DND-41 (cell line): ENCODE data around the gene YEATS4.

Experiments used
- ATAC-seq: fragments of 200-7000 bp; cut with Tn5 transposase; 3 replicates; pipeline ENCODE4 v1.9.1; 2021; ENCODE audit warnings: low read depth; ENCODE audit not compliant: insufficient read depth
- DNase-seq: peaks from one replicate; pipeline ENCODE4 v3.0.0-alpha.2; 2020
- H2AFZ ChIP-seq: 2 replicates; pipeline ENCODE4 v1.6.0; 2012; ENCODE audit warnings: low read depth, low read length
- H3K27ac ChIP-seq: 2 replicates; pipeline ENCODE4 v1.5.1; 2012; ENCODE audit warnings: low read length, inconsistent platforms
- H3K27me3 ChIP-seq: fragments of 200-600 bp; sonication (generic); 2 replicates; pipeline ENCODE4 v1.6.0; 2012; ENCODE audit warnings: low read length, mild to moderate bottlenecking, inconsistent platforms; ENCODE audit not compliant: insufficient read depth, poor library complexity
- H3K36me3 ChIP-seq: 2 replicates; pipeline ENCODE4 v1.5.1; 2012; ENCODE audit warnings: low read length, inconsistent platforms; ENCODE audit not compliant: insufficient read depth
- H3K4me1 ChIP-seq: 2 replicates; pipeline ENCODE4 v1.5.1; 2012; ENCODE audit warnings: mild to moderate bottlenecking, low read length; ENCODE audit not compliant: insufficient read depth
- H3K4me2 ChIP-seq: 2 replicates; pipeline ENCODE4 v1.6.0; 2012; ENCODE audit warnings: mild to moderate bottlenecking, moderate library complexity, low read length, inconsistent platforms; ENCODE audit not compliant: insufficient read depth
- H3K4me3 ChIP-seq, 2 experiments: fragments of 200-600 bp in 1 of 2; shearing (Covaris generic) in 1 of 2; 2 replicates each; pipeline ENCODE4 v1.5.1; 2012 to 2016; ENCODE audit warnings: inconsistent platforms in 2 of 2, low read length in 2 of 2, mild to moderate bottlenecking in 2 of 2, low read depth in 1 of 2, moderate library complexity in 1 of 2
- H3K79me2 ChIP-seq: 2 replicates; pipeline ENCODE4 v1.6.0; 2012; ENCODE audit warnings: low read length, inconsistent platforms; ENCODE audit not compliant: insufficient read depth
- H3K9ac ChIP-seq: 2 replicates; pipeline ENCODE4 v1.6.0; 2012; ENCODE audit warnings: low read depth, mild to moderate bottlenecking, inconsistent platforms, low read length, moderate library complexity
- H3K9me3 ChIP-seq: 2 replicates; pipeline ENCODE4 v1.5.1; 2012; ENCODE audit warnings: low read length, moderate library complexity, mild to moderate bottlenecking, inconsistent platforms; ENCODE audit not compliant: insufficient read depth, severe bottlenecking
- H4K20me1 ChIP-seq: 2 replicates; pipeline ENCODE4 v1.6.0; 2012; ENCODE audit warnings: low read length; ENCODE audit not compliant: insufficient read depth
- EZH2 ChIP-seq: IDR thresholded peaks from 3 replicates; pipeline ENCODE4 v1.6.1; 2012; ENCODE audit warnings: borderline replicate concordance, low read depth, mild to moderate bottlenecking, moderate library complexity, low read length, inconsistent platforms; ENCODE audit not compliant: severe bottlenecking
- TF ChIP-seq, protein P1 (sequence below): IDR thresholded peaks from 2 replicates; pipeline ENCODE4 v1.5.1; 2012; ENCODE audit warnings: borderline replicate concordance, low read length, moderate library complexity, mild to moderate bottlenecking; ENCODE audit not compliant: poor library complexity, severe bottlenecking; ENCODE audit errors: extremely low read depth

YEATS4 gene

DNA sequence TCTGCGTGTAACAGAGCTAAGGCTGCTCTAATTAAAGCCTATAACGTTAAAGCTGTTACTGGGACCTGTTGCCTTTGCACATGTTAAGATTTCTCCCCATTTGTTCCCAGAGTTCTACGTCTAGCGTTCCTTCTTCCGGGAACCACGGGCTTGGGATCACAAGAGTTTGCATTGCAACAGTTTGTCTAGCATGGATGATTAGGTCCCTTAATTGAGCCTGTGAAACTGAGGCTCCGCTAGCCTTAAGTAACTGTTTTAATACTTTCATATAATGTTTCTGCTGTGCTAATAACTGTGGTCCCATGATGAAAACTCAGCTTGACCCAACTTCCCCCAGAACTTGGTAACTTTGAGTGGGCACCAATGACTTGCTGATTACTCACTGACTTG, 28.0 kb upstream of the YEATS4 start:
- H3K4me2 ChIP-seq, result peak overlapping the region; percentile 78
- no peaks in the 10 kb centered on the region for H4K20me1 ChIP-seq
- H3K27ac ChIP-seq, result peak overlapping the region; percentile 5; the same call in 1 of the 2 replicates
- H2AFZ ChIP-seq, result peak overlapping the region; percentile 89
- TF ChIP-seq EZH2, result no peak
- TF ChIP-seq, protein P1, sequence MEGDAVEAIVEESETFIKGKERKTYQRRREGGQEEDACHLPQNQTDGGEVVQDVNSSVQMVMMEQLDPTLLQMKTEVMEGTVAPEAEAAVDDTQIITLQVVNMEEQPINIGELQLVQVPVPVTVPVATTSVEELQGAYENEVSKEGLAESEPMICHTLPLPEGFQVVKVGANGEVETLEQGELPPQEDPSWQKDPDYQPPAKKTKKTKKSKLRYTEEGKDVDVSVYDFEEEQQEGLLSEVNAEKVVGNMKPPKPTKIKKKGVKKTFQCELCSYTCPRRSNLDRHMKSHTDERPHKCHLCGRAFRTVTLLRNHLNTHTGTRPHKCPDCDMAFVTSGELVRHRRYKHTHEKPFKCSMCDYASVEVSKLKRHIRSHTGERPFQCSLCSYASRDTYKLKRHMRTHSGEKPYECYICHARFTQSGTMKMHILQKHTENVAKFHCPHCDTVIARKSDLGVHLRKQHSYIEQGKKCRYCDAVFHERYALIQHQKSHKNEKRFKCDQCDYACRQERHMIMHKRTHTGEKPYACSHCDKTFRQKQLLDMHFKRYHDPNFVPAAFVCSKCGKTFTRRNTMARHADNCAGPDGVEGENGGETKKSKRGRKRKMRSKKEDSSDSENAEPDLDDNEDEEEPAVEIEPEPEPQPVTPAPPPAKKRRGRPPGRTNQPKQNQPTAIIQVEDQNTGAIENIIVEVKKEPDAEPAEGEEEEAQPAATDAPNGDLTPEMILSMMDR, result no peak
- ATAC-seq, result no peak
- H3K9me3 ChIP-seq, result no peaks in the 10 kb centered on the region
- peak overlapping the region; percentile 33 to 57; a peak in 3 of 4 replicates for H3K4me3 ChIP-seq
- DNase-seq, result no peak
- peaks cover 15% of the 10 kb centered on the region for H3K27me3 ChIP-seq
- H3K4me1 ChIP-seq, result peaks cover 16% of the 10 kb centered on the region
- H3K79me2 ChIP-seq, result no peaks in the 10 kb centered on the region
- peak overlapping the region; percentile 48 for H3K9ac ChIP-seq
- H3K36me3 ChIP-seq, result no peaks in the 10 kb centered on the region

DNA sequence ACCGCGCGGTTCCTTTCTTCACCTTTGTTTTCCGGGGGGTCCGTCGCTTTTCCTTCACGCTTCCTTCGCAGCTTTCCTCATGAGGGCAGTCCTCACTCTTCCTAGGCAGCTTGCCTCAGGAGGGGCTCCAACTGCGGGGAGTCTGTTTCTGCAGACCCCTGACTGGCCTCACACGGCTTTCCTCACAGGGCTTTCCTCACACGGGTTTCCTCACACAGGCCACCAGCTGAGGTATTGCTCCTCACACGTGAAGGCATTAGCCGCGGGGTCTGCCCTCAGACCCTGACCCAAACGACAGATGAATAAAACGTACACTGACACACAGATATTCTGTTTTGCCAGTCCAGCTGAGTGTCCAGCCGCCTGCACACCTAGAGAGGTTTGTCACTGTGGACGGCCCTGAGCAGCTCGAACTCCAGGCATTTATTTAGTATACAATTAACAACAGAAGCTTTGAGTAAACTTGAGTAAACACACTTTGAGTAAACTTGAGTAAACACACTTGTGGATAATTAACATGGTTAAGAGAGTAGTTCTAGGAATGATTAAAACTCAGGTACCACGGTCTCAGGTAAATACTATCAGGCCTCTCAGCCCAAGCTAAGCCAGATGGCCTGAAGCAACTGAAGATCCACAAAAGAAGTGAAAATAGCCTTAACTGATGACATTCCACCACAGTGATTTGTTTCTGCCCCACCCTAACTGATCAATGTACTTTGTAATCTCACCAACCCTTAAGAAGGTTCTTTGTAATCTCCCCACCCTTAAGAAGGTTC, 27.4 kb upstream of the YEATS4 start:
- Histone ChIP-seq H3K27ac (no peak overlapping the region), H3K4me2 (peak overlapping the region; percentile 78; the same call in 1 of the 2 replicates), H3K27me3 (peaks cover 15% of the 10 kb centered on the region), H3K4me1 (peaks cover 16% of the 10 kb centered on the region), H2AFZ (peak overlapping the region; percentile 89; the same call in 1 of the 2 replicates), H4K20me1 (no peaks in the 10 kb centered on the region), H3K36me3 (no peaks in the 10 kb centered on the region), H3K4me3 (no peak overlapping the region), H3K79me2 (no peaks in the 10 kb centered on the region), H3K9me3 (no peaks in the 10 kb centered on the region), H3K9ac (no peak overlapping the region)
- ATAC-seq (no peak), DNase-seq (no peak)
- TF ChIP-seq, protein P1, result no peak
- no peak for TF ChIP-seq EZH2

DNA sequence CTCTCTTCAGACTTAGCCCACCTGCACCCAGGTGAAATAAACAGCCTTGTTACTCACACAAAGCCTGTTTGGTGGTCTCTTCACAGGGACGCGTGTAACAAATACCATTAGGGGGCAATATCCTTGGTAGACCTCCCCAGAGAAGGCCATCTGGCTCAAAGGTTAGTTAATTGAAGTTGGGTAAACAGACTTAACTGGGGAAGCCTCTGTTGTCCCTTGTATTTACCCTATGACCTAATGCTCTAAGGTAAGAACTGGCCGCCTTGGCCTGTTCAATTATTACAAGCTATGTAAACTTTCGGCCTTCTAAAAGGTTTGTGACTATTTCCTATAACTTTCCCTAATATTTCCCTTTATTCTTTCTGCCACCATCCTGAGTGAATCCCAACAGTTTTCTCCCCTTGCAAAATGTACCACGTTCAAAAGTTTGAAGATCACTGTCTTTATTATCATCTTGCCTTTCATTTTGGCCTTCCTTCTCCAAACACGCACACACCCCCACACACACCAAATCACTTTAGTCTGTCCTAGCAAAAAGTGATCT, 26.7 kb upstream of the YEATS4 start:
- no peak overlapping the region for H3K9ac ChIP-seq
- no peaks in the 10 kb centered on the region for H3K79me2 ChIP-seq
- H3K4me3 ChIP-seq, result no peak overlapping the region
- H3K27ac ChIP-seq, result no peak overlapping the region
- H3K4me2 ChIP-seq, result no peak overlapping the region
- H3K36me3 ChIP-seq, result no peaks in the 10 kb centered on the region
- no peaks in the 10 kb centered on the region for H3K9me3 ChIP-seq
- peaks cover 16% of the 10 kb centered on the region for H3K4me1 ChIP-seq
- ATAC-seq (no peak), DNase-seq (no peak)
- TF ChIP-seq, protein P1, result no peak
- TF ChIP-seq EZH2, result no peak
- no peak overlapping the region for H2AFZ ChIP-seq
- no peaks in the 10 kb centered on the region for H4K20me1 ChIP-seq
- peaks cover 15% of the 10 kb centered on the region for H3K27me3 ChIP-seq
